ENCODE data around the gene IGSF21. TPM values are rescaled to one million over a fixed set of nuclear protein-coding genes. Genes with fewer than 3 reads are reported as not detected.

IGSF21 gene
- total RNA-seq, 4 donors from 2014 or later, result 4.7 to 10.2 (median 5.9) TPM

DNA sequence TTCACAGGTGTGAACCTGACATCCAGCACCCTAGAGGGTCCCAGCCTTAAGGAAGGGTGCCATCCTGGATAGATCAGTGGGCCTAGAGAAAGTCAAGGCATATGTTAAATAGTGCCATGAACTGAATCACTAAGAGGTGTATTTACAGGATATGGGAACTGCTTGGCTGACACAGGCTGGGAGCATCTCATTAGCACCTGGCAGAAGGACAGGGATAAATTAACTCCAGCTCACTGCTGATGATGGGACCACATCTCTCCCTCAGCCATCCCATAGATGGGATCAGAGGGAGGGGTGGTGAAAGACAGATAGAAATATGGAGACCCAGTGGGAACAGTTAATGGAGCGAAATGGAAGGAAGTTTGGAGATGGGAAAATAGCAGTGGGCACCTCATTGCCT is 122.0 kb downstream of the IGSF21 start:
- peaks cover 0 to 21% (median 1%) of the 10 kb centered on the region in 4 donors for H3K9me3 ChIP-seq
- H3K27ac ChIP-seq, result no peak overlapping the region
- H3K27me3 ChIP-seq, result no peaks in the 10 kb centered on the region
- no peaks in the 10 kb centered on the region for H3K4me1 ChIP-seq
- 88 to 100% methylated on average over 1 of the region's 1 CpG for WGBS, 2 donors
- TF ChIP-seq EP300 (IDR thresholded peaks at IDR 0.05), result no peak
- TF ChIP-seq POLR2A (IDR thresholded peaks at IDR 0.05), result no peak
- no peak for TF ChIP-seq CTCF (IDR thresholded peaks at IDR 0.05)
- no peak for DNase-seq (ENCODE audit: low spot score in 2 of 2)
- no peak overlapping the region for H3K4me3 ChIP-seq
- H3K36me3 ChIP-seq, result no peaks in the 10 kb centered on the region

DNA sequence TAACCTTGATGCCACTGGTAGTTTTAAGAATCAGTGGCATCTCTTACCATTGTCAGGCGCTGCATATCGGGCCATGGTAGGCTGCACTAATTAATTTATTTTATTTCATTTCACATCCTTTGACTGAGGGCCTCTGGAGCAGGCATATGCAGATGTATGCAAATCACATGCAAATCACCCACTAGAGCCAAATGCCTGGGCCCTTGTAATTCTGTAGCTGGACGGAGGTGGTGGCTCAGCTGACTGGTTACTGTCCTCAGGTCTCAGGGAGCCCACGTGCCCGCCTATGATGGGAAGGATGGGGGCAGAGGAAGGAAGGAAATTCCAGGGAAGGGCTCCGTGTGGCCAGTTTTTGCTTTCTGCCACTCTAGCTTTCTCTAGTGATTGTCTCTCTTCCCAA is 122.7 kb downstream of the IGSF21 start:
- Histone ChIP-seq H3K4me3 (no peak overlapping the region), H3K27me3 (no peaks in the 10 kb centered on the region), H3K9me3 (peaks cover 0 to 21% (median 1%) of the 10 kb centered on the region in 4 donors), H3K36me3 (no peaks in the 10 kb centered on the region), H3K4me1 (no peaks in the 10 kb centered on the region), H3K27ac (no peak overlapping the region)
- TF ChIP-seq POLR2A (IDR thresholded peaks at IDR 0.05) (no peak), EP300 (IDR thresholded peaks at IDR 0.05) (no peak), CTCF (IDR thresholded peaks at IDR 0.05) (no peak)
- 64 to 66% methylated on average over 6 of the region's 6 CpGs for WGBS, 2 donors
- no peak for DNase-seq (ENCODE audit: low spot score in 2 of 2)

DNA sequence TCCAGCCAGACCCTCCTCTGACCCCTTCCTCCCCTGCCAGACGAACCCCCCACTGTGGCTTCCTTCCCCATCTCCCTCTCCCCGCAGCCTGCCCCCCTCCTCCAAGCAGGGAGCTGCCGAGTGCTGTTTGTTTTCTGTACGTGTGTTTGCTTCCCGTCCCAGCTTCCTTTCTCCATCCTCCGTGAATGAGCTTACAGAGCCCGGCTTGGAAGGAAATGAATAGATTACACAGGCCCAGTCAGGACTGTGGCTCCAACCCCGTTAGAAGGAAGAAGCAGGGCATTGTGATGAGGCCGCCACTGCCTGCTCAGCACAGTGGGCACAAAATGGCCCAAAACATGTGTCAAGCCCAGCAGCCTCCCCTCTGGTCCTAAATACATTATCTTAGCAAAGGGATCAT is 123.2 kb downstream of the IGSF21 start:
- Histone ChIP-seq H3K36me3 (no peaks in the 10 kb centered on the region), H3K4me1 (no peaks in the 10 kb centered on the region), H3K27me3 (no peaks in the 10 kb centered on the region), H3K27ac (no peak overlapping the region), H3K4me3 (no peak overlapping the region), H3K9me3 (peaks cover 0 to 21% (median 1%) of the 10 kb centered on the region in 4 donors)
- TF ChIP-seq CTCF (IDR thresholded peaks at IDR 0.05), result no peak
- TF ChIP-seq POLR2A (IDR thresholded peaks at IDR 0.05), result no peak
- TF ChIP-seq EP300 (IDR thresholded peaks at IDR 0.05), result no peak
- WGBS, 2 donors, result 13 to 29% methylated on average over 9 of the region's 9 CpGs
- DNase-seq (ENCODE audit: low spot score in 2 of 2), result no peak

- Histone ChIP-seq H3K27ac (no peak overlapping the region), H3K9me3 (peaks cover 0 to 21% (median 1%) of the 10 kb centered on the region in 4 donors), H3K27me3 (no peaks in the 10 kb centered on the region), H3K4me3 (no peak overlapping the region), H3K36me3 (no peaks in the 10 kb centered on the region), H3K4me1 (no peaks in the 10 kb centered on the region)
- no peak for TF ChIP-seq CTCF (IDR thresholded peaks at IDR 0.05)
- no peak for TF ChIP-seq EP300 (IDR thresholded peaks at IDR 0.05)
- TF ChIP-seq POLR2A (IDR thresholded peaks at IDR 0.05), result no peak
- no peak for DNase-seq (ENCODE audit: low spot score in 2 of 2)
- 94 to 100% methylated on average over 1 of the region's 1 CpG for WGBS, 2 donors
These were observed 124.5 kb downstream of the IGSF21 start for GRCh38 chr1:18232052-18232451.

GRCh38 chr1:18233176-18233864 is 125.7 kb downstream of the IGSF21 start:
- TF ChIP-seq POLR2A (IDR thresholded peaks at IDR 0.05) (no peak), EP300 (IDR thresholded peaks at IDR 0.05) (no peak), CTCF (IDR thresholded peaks at IDR 0.05) (no peak)
- Histone ChIP-seq H3K36me3 (no peaks in the 10 kb centered on the region), H3K4me1 (no peaks in the 10 kb centered on the region), H3K27ac (no peak overlapping the region), H3K27me3 (no peaks in the 10 kb centered on the region), H3K9me3 (peaks cover 0 to 21% (median 1%) of the 10 kb centered on the region in 4 donors), H3K4me3 (no peak overlapping the region)
- WGBS, 2 donors, result 85 to 86% methylated on average over 5 of the region's 5 CpGs
- no peak for DNase-seq (ENCODE audit: low spot score in 2 of 2)

All from tibial nerve (tissue), 4 donors.